ENCODE data around the gene BAZ1A.

GRCh38 chr14:34824826-34825225 lies 50.3 kb downstream of the BAZ1A start:
- TF ChIP-seq CTCF (conservative IDR thresholded peaks at IDR 0.05; ENCODE audit: low read depth in 2 of 2) (no peak), JUNB (IDR thresholded peaks at IDR 0.05; ENCODE audit: unreplicated experiment) (no peak), EZH2phosphoT487 (IDR thresholded peaks at IDR 0.05; ENCODE audit: unreplicated experiment) (no peak), EZH2 (IDR thresholded peaks at IDR 0.05; ENCODE audit: low read depth, unreplicated experiment) (no peak), CREB1 (CRISPR knock-in tag; IDR thresholded peaks at IDR 0.05; ENCODE audit: low read depth) (no peak), ETS1 (IDR thresholded peaks at IDR 0.05) (no peak), STAT1 (IDR thresholded peaks at IDR 0.05; ENCODE audit: unreplicated experiment) (no peak), REST (IDR thresholded peaks at IDR 0.05; ENCODE audit: unreplicated experiment) (no peak), POLR2AphosphoS5 (IDR thresholded peaks at IDR 0.05; ENCODE audit: low read depth) (no peak), NANOG (IDR thresholded peaks at IDR 0.05; ENCODE audit: borderline replicate concordance) (no peak), ZNF462 (CRISPR knock-in tag; IDR thresholded peaks at IDR 0.05) (no peak)
